CD4-positive, alpha-beta T cell treated with Interleukin-21 for 1 hour (primary cell): ENCODE data around the gene CEP135.
"Not testable (repeated sequence)": the region's sequence is repeated elsewhere in the genome, so short reads cannot be mapped to it uniquely, and the experiment has no call there.

Experiments used
- DNase-seq: peaks from one replicate; pipeline ENCODE4 v3.0.0-alpha.2; 2020

CEP135 gene

DNA sequence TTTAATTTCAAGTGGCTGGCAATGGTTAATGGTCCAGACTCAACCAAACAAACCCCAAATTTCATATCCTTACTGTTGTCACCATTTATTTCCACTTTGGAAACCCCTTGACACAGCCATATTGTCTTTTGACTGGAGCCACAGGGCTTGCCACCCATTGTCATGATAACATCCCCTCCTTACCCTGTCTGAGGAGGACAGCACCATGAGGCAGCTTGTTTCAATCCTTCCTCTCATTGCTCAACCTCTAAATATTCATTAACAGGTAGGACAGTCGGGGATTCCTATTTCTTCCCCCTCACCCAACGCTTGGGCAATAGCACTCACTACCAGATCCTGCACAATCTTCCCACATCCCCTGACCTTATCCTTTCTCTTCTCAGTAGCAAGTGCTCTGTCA, 92.1 kb downstream of the CEP135 start:
- no peak for DNase-seq

DNA sequence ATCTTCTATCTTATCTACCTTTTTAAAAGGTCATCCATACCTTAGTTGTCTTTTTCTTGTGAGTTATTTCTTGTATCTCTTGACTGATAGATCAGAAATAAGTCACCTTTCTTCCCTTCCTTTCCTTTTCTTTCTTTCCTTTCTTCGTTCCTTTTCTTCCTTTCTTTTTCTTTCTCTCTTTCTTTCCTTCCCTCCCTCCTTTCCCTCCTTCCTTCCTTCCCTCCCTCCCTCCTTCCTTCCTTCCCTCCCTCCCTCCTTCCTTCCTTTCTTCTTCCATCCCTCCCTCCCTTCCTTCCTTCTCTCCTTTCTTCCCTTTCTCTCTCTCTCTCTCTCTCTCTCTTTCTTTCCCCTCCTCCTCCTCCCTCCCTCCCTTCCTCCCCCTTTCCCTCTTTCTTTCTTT, 93.5 kb downstream of the CEP135 start:
- no peak for DNase-seq

DNA sequence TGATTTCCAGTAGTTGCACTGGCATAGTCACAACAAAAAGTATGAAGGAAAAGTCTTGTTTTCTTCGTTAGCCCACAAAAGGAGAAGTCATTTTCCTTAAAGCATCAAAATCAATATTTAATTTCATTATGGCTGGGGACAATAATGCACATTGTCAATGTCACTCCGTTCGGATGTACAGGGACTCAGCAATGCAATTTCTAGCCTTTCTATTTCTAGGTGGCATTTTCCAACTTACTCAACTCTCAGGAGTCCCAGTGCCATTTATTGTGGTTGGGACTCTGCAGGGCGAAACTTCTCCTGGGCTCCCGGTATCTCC, 99.6 kb downstream of the CEP135 start:
- no peak for DNase-seq

DNA sequence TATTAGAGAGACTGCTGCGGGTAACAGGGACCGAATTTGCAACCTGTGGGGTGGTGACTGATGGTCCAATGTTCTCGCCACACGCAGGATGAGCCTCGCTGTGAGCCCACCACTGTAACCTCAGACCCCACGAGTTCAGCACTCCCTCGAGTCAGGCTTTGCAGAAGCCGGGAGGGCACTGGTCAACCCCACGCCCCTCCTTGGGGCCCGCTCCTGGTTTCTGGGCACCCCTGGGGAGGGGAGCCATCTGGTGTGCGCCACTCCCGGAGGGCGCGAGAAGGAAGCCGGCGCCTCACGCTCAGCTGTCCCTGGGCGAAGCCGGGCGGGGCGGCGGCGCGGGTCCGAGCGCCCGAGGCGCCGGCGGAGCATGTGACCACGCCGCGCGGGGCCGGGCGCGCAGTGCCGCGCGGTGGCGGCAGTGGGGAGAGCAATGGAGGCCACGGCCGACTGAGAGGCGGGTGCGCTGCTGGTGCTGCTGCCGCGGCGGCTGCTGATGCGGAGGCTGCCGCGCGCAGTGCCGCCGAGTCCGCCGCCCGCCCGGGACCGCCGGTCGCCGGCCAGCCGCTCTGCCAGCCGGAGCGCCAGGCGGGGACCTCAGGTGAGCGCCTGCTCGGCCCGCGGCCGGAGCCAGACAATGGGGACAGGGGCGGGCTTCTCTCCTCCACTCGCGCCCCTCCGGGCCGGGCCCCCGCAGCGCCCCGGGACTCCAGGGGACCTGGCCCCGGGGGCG, 100.1 kb downstream of the CEP135 start:
- peak; percentile 12 for DNase-seq

DNA sequence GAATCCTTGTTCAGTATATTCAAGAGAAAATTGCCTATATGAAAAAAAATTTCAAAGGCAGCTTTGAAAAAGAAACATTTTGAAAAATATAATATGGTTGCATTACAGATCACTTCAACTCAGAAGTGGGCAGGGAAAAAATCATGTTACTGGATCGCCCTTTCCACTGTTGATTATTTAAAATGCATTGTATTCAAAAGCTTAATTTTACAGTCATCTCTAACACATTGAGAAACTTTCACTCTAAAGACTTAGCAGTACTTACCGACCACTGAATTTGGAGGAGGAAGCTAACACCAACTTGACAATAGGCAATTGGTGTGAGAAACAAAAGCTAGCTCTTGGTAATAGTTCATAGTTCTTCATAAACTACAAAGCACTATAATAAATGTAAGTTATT, 101.9 kb downstream of the CEP135 start:
- no peak for DNase-seq

DNA sequence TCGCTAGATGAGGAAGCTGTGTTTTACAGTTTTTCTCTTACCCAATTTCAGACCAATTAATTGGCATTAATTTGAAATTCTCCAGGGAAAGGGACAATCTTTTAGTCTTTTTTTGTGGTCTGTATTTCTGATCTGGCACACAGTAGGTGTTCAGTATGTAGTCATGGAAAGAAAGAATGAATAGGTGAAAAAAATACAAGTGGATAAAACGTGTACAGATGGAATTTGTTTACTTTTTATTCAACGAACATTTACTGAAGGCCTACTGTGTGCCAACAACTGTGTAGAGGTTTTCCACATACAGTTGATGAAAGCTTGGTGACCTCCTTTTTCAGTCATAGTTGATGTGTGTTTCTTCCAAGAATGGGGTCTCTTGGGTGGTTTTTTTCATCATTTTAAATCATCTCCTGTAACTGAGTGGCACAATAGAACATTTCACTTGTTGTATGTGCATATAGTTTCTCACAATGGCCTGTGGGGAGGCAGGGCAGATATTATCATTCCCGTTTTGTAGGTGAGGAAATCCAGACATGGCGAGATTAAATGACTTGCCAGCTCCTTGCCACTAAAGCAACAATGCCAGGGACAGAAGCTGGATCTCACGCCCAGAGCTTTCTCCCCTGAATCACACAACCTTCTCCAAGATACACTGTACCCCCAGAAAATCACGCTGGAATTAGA, 102.4 kb downstream of the CEP135 start:
- no peak for DNase-seq

DNA sequence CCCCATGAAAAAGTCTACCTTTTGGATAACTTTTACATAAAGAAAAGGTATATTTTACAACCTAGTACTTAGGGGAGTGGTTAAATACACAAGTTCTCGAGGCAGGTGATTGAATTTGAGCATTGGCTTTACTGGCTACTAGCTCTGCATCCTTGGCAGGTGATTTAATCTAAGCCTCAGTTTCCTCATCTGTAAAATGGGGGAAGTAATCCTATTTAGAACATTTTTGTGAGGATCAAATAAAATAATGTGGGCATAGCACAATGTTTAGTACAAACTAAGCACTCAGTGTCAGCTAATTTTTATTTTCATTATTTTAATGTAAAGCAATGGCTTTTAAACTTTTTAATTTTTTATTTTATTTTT, 102.9 kb downstream of the CEP135 start:
- no peak for DNase-seq

DNA sequence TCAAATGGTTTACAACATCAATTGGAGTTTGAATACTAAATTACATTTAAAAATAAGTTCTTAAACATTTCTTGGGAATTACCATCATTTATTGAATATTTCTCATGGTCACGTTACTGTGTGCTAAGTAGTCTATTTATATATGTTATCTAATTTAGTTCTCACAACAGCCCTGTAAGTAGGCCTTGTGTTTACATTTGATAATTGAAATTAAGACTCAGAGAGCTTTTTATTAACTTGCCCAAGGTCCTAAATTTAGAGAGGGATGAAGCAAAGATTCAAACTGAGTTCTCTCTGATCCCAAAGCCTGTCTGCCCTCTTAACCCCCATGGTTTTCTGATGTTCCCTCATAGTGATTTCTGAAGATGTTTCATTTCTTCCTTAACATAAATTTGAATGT, 103.7 kb downstream of the CEP135 start:
- DNase-seq = no peak

DNA sequence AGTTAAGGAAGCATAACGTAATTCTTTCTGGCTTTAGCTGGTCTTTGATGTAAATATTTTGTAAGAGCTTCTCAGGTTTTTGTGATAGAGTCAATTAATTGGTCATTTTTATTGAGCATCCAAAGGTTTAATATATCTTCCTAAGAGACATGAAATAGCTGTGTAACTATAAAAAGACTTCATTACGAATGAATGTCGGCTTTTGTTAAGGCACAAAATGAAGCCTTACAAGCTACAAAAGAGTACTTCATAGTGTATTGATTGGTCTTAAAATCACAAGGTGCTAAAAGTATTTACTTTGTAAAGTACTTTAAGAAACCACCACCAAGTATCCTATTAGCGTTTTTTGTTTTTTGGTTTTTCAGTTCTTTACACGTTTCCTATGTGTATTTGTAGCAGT, 104.2 kb downstream of the CEP135 start:
- no peak for DNase-seq

DNA sequence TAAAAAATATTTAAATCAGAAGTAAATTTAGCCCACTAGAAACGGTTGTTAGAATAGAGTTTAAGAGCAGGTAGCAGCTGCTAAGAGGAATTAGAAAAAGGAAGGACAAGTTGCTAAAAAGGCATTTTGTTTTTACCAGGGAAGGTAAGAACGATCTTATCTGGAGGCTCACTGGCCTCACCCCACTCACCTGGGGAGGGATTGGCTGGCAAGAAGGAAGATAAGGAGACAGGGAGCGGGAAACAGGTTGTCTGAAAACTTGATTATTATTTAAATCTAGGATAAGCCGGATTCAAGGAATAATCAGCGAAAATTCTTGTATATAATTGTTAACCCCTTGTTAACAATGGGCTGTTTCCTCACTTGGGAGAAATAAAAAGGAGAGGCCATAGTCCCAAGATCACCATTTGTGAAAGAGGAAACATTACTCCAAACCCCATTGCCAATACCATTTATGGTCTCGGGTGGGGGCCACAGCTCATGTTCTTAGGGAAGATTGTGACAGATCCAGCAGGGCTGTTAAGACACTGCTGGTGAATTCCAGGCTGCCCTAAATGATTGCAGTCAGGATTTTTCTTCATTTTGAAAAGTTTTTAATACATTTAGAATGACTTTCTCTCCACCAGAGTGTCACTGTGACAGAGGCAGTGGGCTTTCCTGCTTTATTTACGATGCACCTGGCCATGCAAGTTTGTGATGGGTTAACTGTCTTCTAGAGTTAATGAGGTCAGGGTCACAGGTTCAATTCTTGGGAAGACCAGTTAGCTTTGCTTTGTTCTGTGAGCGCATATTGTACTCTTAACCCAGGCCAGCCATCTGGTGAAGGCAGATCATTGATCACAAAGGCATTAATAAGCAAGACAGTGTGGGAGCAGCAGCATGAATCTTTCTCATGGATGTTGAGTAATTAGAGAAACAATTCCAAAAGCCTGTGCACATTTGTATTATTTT, 106.6 kb downstream of the CEP135 start:
- no peak for DNase-seq

DNA sequence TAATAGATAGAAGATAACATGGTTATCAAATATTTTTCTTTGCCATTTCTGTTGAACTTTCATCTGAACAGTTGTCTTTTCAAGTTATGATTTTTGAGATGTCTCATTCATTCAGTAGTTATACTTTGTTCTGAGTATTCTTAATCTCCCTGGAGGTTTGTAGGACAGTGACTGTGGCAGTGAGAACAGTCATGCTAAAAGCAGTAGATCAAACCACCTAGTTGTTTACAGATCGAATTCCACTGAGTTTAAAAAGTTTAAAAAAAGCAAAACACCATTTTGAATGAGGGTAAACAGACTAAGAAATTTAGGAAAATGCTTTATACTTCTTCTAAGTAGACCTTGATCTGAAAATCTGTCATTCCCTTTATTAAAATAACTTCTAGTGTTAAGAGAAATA, 107.2 kb downstream of the CEP135 start:
- DNase-seq = no peak

DNA sequence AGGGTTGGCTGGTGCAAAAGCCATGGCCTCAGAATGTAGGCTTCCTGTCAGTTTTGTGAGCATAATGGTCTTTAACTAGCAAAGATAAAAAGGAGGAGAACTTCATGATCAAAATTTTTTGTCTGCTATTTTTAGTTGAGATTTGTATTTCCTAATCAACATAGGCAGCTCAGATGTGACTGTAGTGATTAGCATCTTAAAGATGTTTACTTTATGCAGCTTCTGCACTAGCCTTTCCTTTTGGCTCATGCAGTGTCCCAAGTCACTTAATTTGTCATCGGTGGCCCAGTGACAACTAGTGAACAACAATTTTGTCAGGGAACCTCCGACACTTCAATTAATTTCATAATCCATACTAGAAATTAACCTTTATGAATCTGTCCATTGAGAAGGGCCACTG, 109.8 kb downstream of the CEP135 start:
- no peak for DNase-seq

DNA sequence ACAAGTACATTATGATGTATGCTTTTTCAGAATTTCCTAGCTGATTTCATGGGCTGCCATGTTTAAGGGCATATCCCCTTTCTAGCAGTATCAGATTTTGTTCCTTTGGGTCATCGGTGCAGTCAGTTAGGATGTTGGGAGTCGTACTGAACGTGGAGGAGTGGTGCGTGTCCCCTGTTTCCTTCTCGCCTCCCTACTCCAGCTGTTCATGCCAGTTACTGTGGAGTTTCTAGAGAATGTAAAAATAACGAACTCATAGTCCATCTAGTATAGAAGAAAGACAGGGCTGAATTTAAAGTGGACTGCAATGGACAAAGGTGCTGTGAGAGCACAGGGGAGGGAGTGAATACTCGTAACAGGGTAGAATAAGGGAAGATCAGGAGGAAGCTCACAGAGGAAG, 111.3 kb downstream of the CEP135 start:
- DNase-seq = no peak

DNA sequence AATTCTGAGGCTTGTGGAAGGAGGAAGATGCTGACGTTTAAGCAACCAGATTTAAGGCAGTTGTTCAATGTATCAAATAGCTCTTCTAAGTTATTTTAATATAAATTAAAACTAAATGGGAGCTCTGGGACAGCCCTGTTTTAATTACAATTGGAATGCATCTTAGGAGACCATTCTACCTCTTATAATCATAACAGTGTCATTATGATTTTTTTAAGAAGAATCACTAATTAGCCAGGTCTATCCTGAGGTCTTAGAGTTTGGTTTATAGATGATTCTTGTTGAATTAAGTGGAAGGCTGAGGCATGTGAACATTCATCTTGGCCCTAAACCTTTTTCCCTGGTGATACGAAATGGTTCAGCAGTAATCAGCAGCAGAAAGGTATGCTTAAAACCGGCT, 113.4 kb downstream of the CEP135 start:
- DNase-seq = no peak

DNA sequence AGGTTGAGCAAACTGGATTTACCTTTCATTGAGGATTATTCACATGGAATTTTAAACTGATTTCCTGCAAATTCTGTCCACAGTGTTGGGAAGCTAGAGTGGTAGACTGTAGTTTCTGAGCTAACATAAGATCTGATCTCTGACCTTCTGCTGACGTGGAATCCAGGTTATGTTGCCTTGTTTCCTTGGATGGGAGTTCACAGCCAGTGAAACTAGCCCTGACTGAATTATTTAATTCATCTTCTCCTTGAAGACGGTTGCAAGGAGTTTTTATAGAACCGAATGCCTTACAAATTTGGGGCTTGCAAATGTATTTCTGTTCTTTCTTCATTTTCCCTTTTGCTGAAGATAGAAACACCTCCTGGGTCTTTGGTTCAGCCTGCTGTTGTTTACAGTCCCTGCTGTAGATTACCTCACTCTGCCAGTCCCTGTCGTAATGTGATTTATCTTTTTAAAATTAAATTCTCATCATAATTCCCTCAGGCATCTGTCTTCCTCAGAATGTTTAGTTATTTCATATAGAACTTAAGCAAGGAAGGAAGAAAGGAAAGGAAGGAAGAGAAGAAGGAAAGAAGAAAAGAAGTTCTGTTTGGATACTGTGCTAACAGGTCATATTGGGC, 113.9 kb downstream of the CEP135 start:
- DNase-seq = no peak

DNA sequence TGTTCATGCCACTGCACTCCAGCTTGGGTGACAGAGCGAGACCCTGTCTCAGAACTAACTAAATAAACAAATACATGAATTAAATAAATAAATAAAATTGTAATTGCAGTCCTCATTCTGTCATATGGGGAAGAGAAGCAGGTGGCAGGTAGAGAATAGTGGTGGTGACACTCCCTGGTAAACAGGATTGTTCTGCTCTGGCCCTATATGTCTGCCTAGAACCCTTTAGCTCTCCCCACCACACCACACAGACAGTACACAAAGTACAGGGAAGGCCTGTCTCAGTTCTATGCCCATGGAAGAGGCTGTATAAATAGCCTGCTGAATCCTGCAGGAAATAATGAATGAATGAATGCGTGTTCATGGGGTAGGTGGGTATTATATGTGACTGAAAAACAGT, 117.7 kb downstream of the CEP135 start:
- no peak for DNase-seq

DNA sequence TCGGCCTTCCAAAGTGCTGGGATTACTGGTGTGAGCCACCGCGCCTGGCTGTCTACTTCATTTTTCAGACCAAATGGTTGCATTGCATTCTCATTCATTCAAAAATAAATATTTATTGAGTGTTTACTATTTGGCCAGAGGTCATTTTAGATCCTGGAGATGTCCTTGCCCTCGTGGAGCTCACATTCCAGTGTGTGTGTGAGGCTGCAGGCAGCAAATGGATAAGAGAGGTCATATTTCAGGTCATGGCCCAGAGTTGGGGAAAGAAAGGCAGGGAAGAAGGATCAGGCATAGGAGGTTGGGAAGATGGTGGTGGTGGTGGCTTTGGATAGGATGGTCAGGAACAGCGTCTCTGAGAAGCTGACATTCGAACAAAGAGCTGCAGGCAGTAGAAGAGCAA, 119.1 kb downstream of the CEP135 start:
- DNase-seq = no peak

DNA sequence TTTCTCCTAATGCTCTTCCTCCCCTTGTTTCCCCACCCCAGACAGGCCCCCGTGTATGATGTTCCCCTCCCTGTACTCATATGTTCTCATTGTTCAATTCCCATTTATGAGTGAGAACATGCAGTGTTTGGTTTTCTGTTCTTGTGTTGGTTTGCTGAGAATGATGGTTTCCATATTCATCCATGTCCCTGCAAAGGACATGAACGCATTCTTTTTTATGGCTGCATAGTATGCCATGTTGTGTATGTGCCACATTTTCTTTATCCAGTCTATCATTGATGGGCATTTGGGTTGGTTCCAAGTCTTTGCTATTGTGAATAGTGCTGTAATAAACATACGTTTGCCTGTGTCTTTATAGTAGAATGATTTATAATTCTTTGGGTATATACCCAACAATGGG, 124.0 kb downstream of the CEP135 start:
- not testable (repeated sequence) for DNase-seq

DNA sequence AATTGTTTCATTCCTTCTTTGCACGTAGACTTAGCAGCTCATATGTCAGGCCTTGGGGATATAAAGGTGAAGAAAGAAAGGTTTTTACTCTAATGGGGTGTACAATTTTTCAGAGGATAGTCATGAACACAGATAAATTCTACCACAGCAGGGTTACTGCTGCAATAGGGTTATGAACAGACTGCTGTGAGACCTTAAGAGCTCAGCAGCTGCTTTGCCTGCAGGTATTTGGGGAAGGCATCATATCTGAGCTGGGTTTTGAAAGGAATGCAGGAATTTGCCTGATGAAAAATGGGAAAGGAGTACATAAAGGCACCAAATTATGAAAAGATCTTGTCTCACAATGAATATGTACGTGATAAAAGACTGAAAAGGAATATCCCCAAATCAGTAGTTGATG, 128.9 kb downstream of the CEP135 start:
- no peak for DNase-seq

DNA sequence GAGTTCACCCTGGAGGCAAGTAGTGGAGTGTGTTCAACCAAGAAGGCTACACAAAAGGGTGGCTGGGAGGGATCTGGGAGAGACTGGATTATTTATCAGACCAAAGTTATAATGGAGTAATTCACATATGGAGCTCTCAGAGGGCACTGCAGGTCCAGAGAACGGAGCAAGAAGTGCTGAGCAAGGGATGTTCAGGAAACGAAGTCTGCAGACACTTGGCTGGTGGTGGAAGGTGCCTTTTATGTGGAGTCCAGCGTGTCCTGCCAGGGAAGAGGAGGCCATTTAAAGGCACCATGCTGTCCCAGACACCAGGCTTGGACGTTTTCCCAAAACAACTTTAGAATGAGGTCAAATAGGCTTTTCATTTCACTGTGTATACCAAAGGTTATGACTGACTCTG, 130.1 kb downstream of the CEP135 start:
- no peak for DNase-seq

DNA sequence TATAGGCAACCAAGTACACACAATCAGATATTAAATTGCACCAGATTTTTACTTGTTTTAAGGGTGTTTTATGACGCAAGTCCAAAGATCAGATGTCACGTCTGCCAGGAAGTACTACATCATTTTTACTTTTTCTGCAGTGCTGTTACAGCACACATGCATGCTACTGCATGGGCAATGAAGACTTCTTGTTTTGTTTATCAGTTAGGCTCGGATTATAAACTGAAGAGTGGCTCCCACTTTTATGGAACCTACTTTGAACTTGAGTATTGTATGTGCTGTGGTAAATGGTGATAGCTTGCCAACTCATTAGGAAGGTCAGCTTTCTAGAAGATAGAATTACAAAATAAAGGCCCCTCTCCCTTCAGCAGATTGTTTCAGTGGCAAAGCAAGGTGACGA, 131.6 kb downstream of the CEP135 start:
- no peak for DNase-seq

DNA sequence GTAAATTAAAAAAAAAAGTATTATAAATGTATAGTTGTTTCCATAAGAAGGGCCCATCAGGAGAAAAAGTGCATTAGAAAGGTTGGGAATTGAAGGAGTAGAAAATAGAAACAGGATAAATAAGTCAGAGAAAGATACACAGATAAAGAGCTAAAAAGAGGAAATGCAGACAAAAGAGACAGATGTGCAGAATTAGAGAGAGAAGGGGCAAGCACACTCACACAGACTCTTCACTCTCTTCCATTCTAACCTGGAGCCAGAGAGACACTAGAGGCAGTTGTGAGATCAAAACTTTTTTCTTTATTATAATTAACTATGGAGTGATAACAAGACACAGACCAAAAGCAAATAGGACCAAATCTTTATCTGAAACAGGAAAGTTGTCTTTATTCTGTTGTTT, 134.1 kb downstream of the CEP135 start:
- no peak for DNase-seq
